Suppressor macrophage treated with lipopolysaccharide for 4 hours (primary cell): ENCODE results near the gene SVOPL.
"Not testable (repeated sequence)": the region's sequence is repeated elsewhere in the genome, so short reads cannot be mapped to it uniquely, and the experiment has no call there.

Experiments used
- DNase-seq: peaks from one replicate; pipeline ENCODE4 v3.0.0-alpha.2; 2020

SVOPL gene

GRCh38 chr7:138698281-138698680 is 2.9 kb downstream of the SVOPL start:
- DNase-seq, result no peak

GRCh38 chr7:138697535-138698182 is 3.5 kb downstream of the SVOPL start:
- no peak for DNase-seq

- DNase-seq, result not testable (repeated sequence)
These were observed 5.4 kb downstream of the SVOPL start for GRCh38 chr7:138695776-138696175.

GRCh38 chr7:138695106-138695505 is 6.1 kb downstream of the SVOPL start:
- DNase-seq, result no peak

GRCh38 chr7:138691178-138691577 is 10.0 kb downstream of the SVOPL start:
- no peak for DNase-seq

GRCh38 chr7:138690495-138690894 is 10.7 kb downstream of the SVOPL start:
- no peak for DNase-seq

- not testable (repeated sequence) for DNase-seq
These were observed 13.1 kb downstream of the SVOPL start for GRCh38 chr7:138688037-138688436.

GRCh38 chr7:138684340-138684739 is 16.8 kb downstream of the SVOPL start:
- no peak for DNase-seq

- no peak for DNase-seq
These were observed 21.4 kb downstream of the SVOPL start for GRCh38 chr7:138679793-138680192.

- DNase-seq, result no peak
These were observed 30.6 kb downstream of the SVOPL start for GRCh38 chr7:138670594-138670993.

- no peak for DNase-seq
These were observed 31.8 kb downstream of the SVOPL start for GRCh38 chr7:138669364-138669763.

- no peak for DNase-seq
These were observed 32.2 kb downstream of the SVOPL start for GRCh38 chr7:138668946-138669345.

- DNase-seq, result no peak
These were observed 32.9 kb downstream of the SVOPL start for GRCh38 chr7:138668229-138668596.

GRCh38 chr7:138667535-138668228 is 33.5 kb downstream of the SVOPL start:
- DNase-seq, result no peak

- DNase-seq, result no peak
These were observed 34.8 kb downstream of the SVOPL start for GRCh38 chr7:138666385-138666784.

- DNase-seq, result no peak
These were observed 35.5 kb downstream of the SVOPL start for GRCh38 chr7:138665669-138666140.

- DNase-seq, result no peak
These were observed 35.9 kb downstream of the SVOPL start for GRCh38 chr7:138665249-138665648.

GRCh38 chr7:138663725-138664710 is 37.1 kb downstream of the SVOPL start:
- DNase-seq, result peak; percentile 33

- no peak for DNase-seq
These were observed 38.2 kb downstream of the SVOPL start for GRCh38 chr7:138662991-138663320.

GRCh38 chr7:138662076-138662990 is 38.8 kb downstream of the SVOPL start:
- DNase-seq, result no peak

- no peak for DNase-seq
These were observed 40.0 kb downstream of the SVOPL start for GRCh38 chr7:138661069-138661635.

- DNase-seq, result no peak
These were observed 42.3 kb downstream of the SVOPL start for GRCh38 chr7:138658889-138659288.
